ENCODE results near the gene RGS9. TPM values are rescaled to one million over a fixed set of nuclear protein-coding genes. Genes with fewer than 3 reads are reported as not detected.
"Not testable (repeated sequence)": the region's sequence is repeated elsewhere in the genome, so short reads cannot be mapped to it uniquely, and the experiment has no call there.

RGS9 gene
- polyA plus RNA-seq, 12 donors = 1.9 to 6.7 (median 3.0) TPM; not detected in 2

GRCh38 chr17:65180276-65180675, 43.1 kb downstream of the RGS9 start:
- not testable (repeated sequence) for DNase-seq

GRCh38 chr17:65180752-65181236, 43.6 kb downstream of the RGS9 start:
- DNase-seq = not testable (repeated sequence)

- DNase-seq = no peak
Measured at GRCh38 chr17:65181237-65182061, 44.3 kb downstream of the RGS9 start.

GRCh38 chr17:65182233-65182632, 45.1 kb downstream of the RGS9 start:
- DNase-seq = no peak

- DNase-seq = no peak
Measured at GRCh38 chr17:65183736-65184135, 46.6 kb downstream of the RGS9 start.

- DNase-seq = no peak
Measured at GRCh38 chr17:65184235-65184959, 47.2 kb downstream of the RGS9 start.

GRCh38 chr17:65185062-65185461, 47.9 kb downstream of the RGS9 start:
- no peak for DNase-seq

- no peak for DNase-seq
Measured at GRCh38 chr17:65185668-65186382, 48.7 kb downstream of the RGS9 start.

- DNase-seq = no peak
Measured at GRCh38 chr17:65190467-65191097, 53.4 kb downstream of the RGS9 start.

GRCh38 chr17:65191811-65192740, 54.9 kb downstream of the RGS9 start:
- no peak for DNase-seq

- DNase-seq = no peak
Measured at GRCh38 chr17:65193305-65193704, 56.1 kb downstream of the RGS9 start.

GRCh38 chr17:65193716-65194293, 56.6 kb downstream of the RGS9 start:
- no peak for DNase-seq

- no peak for DNase-seq
Measured at GRCh38 chr17:65194670-65195334, 57.6 kb downstream of the RGS9 start.

GRCh38 chr17:65195716-65196115, 58.5 kb downstream of the RGS9 start:
- DNase-seq = no peak

- DNase-seq = no peak
Measured at GRCh38 chr17:65196617-65197016, 59.4 kb downstream of the RGS9 start.

- peak; percentile 24 for DNase-seq
Measured at GRCh38 chr17:65197201-65197600, 60.0 kb downstream of the RGS9 start.

- DNase-seq = peak; percentile 62
Measured at GRCh38 chr17:65198653-65199382, 61.6 kb downstream of the RGS9 start.

GRCh38 chr17:65201331-65201730, 64.2 kb downstream of the RGS9 start:
- DNase-seq = no peak
